Body of pancreas (tissue), 4 donors: Measurements from ENCODE around the gene MED17.

ENCODE experiments used
- CTCF ChIP-seq, 7 experiments: fragments of 450-650 bp in 4 of 7; fragments of 200-600 bp in 3 of 7; sonication (generic) in 3 of 7; IDR thresholded peaks; one replicate each; pipeline ENCODE4 v1.5.1; 2016 to 2019; ENCODE audit warnings: antibody characterized with exemption in 7 of 7
- POLR2A ChIP-seq, 3 donors: fragments of 450-650 bp; IDR thresholded peaks; one replicate each; pipeline ENCODE4 v1.6.1; 2016; ENCODE audit warnings: antibody characterized with exemption in 3 of 3, mild to moderate bottlenecking in 2 of 3

DNA sequence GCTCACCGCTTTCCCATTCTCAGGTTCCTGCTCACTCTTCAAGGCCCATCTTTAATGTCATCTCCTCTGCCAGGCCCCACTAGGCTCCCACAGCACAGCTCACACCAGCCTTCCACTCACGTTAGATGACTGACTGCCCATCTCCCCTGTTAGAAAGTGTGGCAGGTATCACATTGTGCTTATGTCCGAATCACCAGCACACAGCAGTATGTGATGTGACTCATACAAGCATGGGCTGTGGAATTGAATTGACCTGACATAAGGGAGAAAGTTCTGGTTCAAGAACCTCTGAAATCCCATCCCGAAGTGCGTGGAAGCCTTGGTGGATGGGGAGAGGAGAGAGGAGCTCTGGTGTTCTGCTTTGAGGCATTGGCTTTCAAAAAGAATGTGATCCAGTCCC is 59.8 kb downstream of the MED17 start:
- TF ChIP-seq CTCF (IDR thresholded peaks at IDR 0.05) (no peak), POLR2A (IDR thresholded peaks at IDR 0.05) (no peak)
